Choroid plexus epithelial cell (primary cell): ENCODE data around the gene SPIB.
"Not testable (repeated sequence)": the region's sequence is repeated elsewhere in the genome, so short reads cannot be mapped to it uniquely, and the experiment has no call there.

Experiments used
- DNase-seq: peaks from one replicate; pipeline ENCODE4 v3.0.0-alpha.2; 2010; ENCODE audit warnings: low read depth
- H3K4me3 ChIP-seq: 2 replicates; pipeline ENCODE4 v1.5.1; 2011; ENCODE audit warnings: low read depth, mild to moderate bottlenecking, control low read depth, low read length, moderate library complexity
- TF ChIP-seq, protein P1 (sequence below): conservative IDR thresholded peaks from 2 replicates; pipeline ENCODE4 v1.5.1; 2011; ENCODE audit warnings: low read depth, mild to moderate bottlenecking, control low read depth, inconsistent platforms, low read length, moderate library complexity

Gene SPIB

GRCh38 chr19:50383852-50384684 lies 34.7 kb upstream of the SPIB start, which contains the start of gene POLD1:
Gene POLD1, plus strand, starts transcription at chr19:50384347. Its CDS starts 14,505 bp downstream, at chr19:50398852.
- TF ChIP-seq, protein P1, sequence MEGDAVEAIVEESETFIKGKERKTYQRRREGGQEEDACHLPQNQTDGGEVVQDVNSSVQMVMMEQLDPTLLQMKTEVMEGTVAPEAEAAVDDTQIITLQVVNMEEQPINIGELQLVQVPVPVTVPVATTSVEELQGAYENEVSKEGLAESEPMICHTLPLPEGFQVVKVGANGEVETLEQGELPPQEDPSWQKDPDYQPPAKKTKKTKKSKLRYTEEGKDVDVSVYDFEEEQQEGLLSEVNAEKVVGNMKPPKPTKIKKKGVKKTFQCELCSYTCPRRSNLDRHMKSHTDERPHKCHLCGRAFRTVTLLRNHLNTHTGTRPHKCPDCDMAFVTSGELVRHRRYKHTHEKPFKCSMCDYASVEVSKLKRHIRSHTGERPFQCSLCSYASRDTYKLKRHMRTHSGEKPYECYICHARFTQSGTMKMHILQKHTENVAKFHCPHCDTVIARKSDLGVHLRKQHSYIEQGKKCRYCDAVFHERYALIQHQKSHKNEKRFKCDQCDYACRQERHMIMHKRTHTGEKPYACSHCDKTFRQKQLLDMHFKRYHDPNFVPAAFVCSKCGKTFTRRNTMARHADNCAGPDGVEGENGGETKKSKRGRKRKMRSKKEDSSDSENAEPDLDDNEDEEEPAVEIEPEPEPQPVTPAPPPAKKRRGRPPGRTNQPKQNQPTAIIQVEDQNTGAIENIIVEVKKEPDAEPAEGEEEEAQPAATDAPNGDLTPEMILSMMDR: no peak
- peak; percentile 99 for DNase-seq
- H3K4me3 ChIP-seq: peak within 1 kb of the TSS; percentile 67

DNA sequence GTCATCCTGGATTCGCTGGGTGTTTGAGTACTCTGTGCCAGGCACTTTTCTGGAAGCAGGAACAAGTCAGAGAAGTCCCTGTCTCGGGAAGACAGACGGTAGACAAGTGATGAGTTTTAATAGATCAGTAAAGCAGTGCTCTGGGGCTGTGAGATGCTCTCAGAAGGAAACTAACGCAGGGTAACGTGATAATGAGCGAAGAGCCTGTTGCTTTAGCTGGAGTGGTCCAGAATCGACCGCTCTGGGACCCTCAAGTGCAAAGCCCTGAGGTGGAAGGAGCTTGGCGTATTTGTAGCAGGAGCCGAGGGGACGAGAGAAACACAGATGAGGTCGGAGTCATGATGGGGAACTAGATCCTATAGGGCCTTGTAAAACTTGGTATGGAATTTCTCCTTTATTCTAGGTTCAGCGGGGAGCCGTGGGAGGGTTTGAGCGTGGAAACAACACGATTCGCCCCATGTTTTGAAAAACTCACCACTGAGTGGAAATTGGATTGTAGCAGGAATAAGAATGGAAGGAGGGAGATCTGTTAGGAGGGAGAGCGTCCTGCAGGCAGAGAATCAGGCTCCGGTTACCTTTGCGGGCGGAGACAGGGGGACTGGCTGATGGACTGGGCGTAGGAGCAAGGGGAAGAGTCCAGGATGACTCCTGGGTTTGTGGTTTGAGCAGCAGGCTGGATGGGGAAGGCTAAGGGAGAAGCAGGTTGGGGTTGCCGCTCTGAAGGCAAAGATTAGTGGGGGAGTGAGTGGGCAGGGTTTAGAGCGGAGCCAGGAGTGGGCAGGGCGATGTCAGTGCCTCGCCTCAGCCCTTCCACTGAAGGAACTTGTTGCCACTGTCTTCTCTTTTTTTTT lies 33.8 kb upstream of the SPIB start:
- peak overlapping the region; percentile 67 for H3K4me3 ChIP-seq
- TF ChIP-seq, protein P1: no peak
- DNase-seq: peak; percentile 52

DNA sequence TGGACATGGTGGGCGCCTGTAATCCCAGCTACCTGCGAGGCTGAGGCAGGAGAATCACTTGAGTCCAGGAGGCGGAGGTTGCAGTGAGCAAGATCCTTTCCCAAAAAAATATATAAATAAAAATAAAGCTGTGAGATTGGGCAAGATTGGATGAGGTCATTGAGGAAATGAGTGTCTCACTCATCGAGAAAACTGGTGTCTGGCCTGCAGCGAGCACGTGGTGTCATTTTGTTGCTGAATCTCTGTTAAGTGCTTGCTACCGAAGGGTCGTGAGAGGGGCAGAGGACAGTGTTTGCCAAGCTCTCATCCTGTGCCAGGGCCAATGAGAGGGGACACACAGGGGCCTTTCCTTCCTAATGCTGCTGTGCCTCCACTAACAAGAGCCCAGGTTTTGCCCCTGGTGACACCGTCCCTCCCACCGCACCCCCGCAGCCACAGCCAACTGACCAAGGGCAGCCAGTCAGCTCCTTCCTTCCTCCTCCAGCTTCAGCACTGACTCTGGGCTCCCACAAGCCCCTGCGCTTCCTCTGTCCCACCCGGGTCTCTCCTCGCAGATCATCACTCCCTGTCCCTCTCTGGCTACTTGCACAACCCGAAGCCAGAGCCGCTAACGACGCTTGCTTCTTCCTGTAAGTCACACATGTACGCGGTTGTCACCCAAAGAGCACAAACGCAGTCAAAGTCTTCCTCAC lies 31.4 kb upstream of the SPIB start:
- TF ChIP-seq, protein P1: no peak
- no peak overlapping the region for H3K4me3 ChIP-seq
- DNase-seq: peak; percentile 52

GRCh38 chr19:50387868-50388245 lies 30.9 kb upstream of the SPIB start:
- no peak for DNase-seq
- TF ChIP-seq, protein P1: no peak
- no peak overlapping the region for H3K4me3 ChIP-seq

- H3K4me3 ChIP-seq, DNase-seq: not testable (repeated sequence)
These were observed 28.4 kb upstream of the SPIB start for GRCh38 chr19:50390295-50390694.

DNA sequence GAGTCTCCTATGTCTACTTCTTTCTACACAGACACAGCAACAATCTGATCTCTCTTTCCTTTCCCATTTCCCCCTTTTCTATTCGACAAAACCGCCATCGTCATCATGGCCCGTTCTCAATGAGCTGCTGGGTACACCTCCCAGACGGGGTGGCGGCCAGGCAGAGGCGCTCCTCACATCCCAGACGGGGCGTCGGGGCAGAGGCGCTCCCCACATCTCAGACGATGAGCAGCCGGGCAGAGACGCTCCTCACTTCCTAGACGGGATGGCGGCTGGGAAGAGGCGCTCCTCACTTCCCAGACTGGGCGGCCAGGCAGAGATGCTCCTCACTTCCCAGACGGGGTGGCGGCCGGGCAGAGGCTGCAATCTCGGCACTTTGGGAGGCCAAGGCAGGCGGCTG lies 27.8 kb upstream of the SPIB start:
- DNase-seq, H3K4me3 ChIP-seq: not testable (repeated sequence)

- TF ChIP-seq, protein P1: no peak
- DNase-seq: no peak
- H3K4me3 ChIP-seq: no peak overlapping the region
These were observed 26.0 kb upstream of the SPIB start for GRCh38 chr19:50392759-50393158.
